IPS DF 6.9 (cell line): ENCODE data around the gene ROBO4.

Experiments used
- DNase-seq: peaks from one replicate; pipeline ENCODE4 v3.0.0-alpha.2; 2013; ENCODE audit warnings: low read depth, low spot score
- H3K27ac ChIP-seq: one replicate; pipeline ENCODE4 v1.5.1; 2013; ENCODE audit warnings: low read length, control low read depth
- H3K27me3 ChIP-seq: 2 replicates; pipeline ENCODE4 v1.6.1; 2013; ENCODE audit warnings: mild to moderate bottlenecking, low read length; ENCODE audit not compliant: control insufficient read depth, insufficient read depth
- H3K36me3 ChIP-seq: 2 replicates; pipeline ENCODE4 v1.6.1; 2013; ENCODE audit warnings: low read length; ENCODE audit not compliant: control insufficient read depth, insufficient read depth
- H3K4me1 ChIP-seq: 2 replicates; pipeline ENCODE4 v1.6.1; 2013; ENCODE audit warnings: low read length; ENCODE audit not compliant: control insufficient read depth, insufficient read depth
- H3K4me3 ChIP-seq: 2 replicates; pipeline ENCODE4 v1.5.1; 2013; ENCODE audit warnings: mild to moderate bottlenecking, low read length
- H3K9me3 ChIP-seq: 2 replicates; pipeline ENCODE4 v1.6.1; 2013; ENCODE audit warnings: low read length, inconsistent platforms; ENCODE audit not compliant: control insufficient read depth, insufficient read depth
- WGBS: extraction: QIAGEN DNeasy Blood & Tissue Kit; methylation state at CpG from one replicate; pipeline ENCODE4 v1.1.7; 2013; ENCODE audit warnings: mixed read lengths, missing lambda C conversion rate; ENCODE audit not compliant: insufficient read length, insufficient coverage; 5-methylcytosine and 5-hydroxymethylcytosine counted together

Gene ROBO4

DNA sequence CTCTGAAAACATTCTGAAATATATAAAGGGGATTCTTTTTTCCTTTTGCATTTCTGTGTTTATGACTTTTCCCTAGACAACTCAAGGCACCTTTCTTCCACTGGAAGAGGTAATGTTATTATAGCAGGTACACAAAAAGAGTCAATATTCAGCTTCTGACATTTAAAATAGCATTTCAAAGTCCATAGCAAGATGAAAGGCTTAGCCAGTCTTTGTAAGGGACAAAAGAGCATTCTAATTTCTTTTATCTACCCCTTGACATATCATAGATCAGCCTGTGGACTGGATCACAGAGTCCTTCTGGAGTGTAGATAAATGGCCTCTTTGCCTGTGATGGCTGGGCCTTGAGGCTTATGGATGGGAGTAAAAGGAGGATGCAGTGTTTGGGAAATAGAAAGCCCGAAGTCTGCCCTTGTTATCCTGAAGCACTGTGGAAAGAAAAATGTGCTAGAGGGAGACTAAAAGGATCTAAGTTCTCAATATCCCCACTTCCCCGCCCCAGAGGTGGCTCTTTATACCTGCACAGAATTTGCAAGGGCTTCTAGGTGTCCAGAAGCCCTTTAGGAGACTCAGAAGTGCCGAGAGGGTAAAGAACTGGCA lies 39.8 kb upstream of the ROBO4 start:
- Histone ChIP-seq H3K36me3 (no peaks in the 10 kb centered on the region), H3K27me3 (no peaks in the 10 kb centered on the region), H3K27ac (no peak overlapping the region), H3K4me3 (no peak overlapping the region), H3K9me3 (no peaks in the 10 kb centered on the region), H3K4me1 (no peaks in the 10 kb centered on the region)
- no peak for DNase-seq
- no CpG with 5 or more reads among the region's 3 CpGs for WGBS

DNA sequence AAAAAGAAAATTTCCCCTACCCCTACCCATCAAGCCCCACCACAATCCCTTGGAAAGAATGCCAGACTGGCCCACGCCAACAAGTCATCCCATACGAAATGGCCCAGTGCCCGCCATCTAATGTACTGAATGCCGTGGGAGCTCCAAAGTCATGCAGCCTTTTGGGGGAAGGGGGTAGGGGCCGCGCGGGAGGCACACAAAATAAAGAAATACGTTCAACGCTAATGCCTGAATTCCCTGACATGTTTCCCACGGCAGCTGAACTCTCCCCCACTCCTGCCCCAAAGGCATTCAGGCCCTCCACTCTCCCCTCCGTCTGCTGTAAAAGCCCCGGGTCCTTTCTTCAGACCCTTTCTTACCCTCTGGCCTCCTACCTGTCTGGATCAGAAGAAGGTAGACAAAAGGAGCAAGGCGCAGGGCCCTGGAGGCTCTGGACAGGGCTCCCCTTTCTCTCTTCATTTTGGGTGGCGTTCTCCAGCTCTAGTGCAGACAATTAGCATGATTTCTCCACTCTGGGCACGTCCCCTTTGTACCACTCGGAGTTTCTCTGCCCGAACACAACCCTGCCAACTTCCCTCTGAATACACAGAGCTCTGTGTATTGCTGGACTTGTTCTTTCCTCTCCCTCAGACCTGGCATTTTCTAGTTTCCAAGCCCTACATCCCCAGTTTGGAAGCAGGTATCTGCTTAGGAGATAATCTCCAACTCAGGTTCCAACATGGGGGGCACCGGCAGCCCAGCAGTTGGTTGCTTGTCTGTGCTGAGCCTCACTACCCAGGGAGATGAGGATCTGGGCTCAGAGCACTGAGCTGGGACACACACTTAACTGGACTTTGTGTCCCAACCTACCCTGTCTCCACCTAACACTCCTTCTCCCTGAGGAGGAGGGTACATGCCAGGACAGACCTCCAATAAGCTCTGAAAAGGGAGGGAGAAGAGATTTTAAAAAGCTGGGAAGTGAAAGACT lies 38.2 kb upstream of the ROBO4 start, which contains the start of gene HEPACAM:
Gene HEPACAM (minus strand): TSS at position 500 of the 967 bp plus-strand sequence. CDS start 41 bp downstream, at position 459.
- H3K27me3 ChIP-seq = no peaks in the 10 kb centered on the region
- no peak within 1 kb of the TSS for H3K27ac ChIP-seq
- H3K9me3 ChIP-seq = no peaks in the 10 kb centered on the region
- H3K4me3 ChIP-seq = no peak within 1 kb of the TSS
- H3K4me1 ChIP-seq = no peaks in the 10 kb centered on the region
- DNase-seq = no peak
- H3K36me3 ChIP-seq = no peaks in the 10 kb centered on the region
- WGBS = no CpG with 5 or more reads among the region's 18 CpGs

DNA sequence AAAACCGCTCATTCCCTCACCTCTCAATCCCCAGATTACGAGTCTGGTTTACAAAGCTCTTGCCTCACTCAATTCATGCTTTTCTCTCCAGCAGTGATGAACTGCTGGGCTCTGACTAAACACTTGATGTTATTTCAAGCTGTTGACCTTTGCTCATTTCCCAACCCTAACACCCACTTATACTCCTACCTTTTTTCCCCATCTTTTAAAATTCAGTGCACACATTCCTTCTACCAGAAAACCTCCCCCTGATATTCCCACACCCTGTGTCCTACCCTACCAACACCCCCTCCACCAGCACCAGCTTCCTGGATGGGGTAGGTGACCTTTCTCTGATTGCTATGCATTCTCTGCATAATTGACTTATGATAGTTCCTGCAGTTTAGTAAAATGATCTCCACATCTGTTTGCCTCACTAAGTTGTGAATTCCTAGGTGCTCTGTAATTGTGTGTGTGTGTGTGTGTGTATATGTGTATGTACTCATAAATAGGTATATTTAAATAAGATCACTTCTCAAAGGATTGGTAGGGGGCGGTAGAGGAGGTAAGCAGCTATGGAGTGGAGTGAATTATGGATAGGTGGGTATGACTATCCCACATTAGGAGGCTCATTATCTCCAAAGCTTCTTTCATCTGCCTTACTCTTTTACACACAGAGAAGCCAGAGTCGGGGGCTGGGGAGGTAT lies 37.3 kb upstream of the ROBO4 start:
- no peak for DNase-seq
- no peak overlapping the region for H3K27ac ChIP-seq
- H3K27me3 ChIP-seq = no peaks in the 10 kb centered on the region
- H3K4me3 ChIP-seq = no peak overlapping the region
- H3K9me3 ChIP-seq = no peaks in the 10 kb centered on the region
- no peaks in the 10 kb centered on the region for H3K36me3 ChIP-seq
- no CpG with 5 or more reads among the region's 4 CpGs for WGBS
- H3K4me1 ChIP-seq = no peaks in the 10 kb centered on the region

DNA sequence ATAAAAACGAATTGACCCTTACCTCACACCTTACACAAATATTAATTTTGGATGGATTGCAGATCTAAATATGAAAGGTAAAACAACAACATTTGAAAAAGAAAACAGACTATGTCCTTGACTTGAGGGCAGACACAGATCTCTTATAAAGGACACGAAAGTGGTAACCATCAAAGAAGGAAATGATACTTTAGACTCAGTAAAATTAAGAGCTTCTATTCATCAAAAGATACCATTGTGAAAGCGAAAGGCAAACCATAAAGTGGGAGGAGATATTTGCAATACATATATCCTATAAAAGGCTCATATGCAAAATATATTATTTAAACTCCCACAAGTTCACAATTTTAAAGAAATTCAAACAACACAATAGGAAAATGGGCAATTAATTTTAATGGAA lies 33.1 kb upstream of the ROBO4 start:
- Histone ChIP-seq H3K27me3 (no peaks in the 10 kb centered on the region), H3K36me3 (no peaks in the 10 kb centered on the region), H3K27ac (no peak overlapping the region), H3K4me3 (no peak overlapping the region), H3K4me1 (no peaks in the 10 kb centered on the region), H3K9me3 (no peaks in the 10 kb centered on the region)
- WGBS = no CpG with 5 or more reads among the region's 3 CpGs
- no peak for DNase-seq

DNA sequence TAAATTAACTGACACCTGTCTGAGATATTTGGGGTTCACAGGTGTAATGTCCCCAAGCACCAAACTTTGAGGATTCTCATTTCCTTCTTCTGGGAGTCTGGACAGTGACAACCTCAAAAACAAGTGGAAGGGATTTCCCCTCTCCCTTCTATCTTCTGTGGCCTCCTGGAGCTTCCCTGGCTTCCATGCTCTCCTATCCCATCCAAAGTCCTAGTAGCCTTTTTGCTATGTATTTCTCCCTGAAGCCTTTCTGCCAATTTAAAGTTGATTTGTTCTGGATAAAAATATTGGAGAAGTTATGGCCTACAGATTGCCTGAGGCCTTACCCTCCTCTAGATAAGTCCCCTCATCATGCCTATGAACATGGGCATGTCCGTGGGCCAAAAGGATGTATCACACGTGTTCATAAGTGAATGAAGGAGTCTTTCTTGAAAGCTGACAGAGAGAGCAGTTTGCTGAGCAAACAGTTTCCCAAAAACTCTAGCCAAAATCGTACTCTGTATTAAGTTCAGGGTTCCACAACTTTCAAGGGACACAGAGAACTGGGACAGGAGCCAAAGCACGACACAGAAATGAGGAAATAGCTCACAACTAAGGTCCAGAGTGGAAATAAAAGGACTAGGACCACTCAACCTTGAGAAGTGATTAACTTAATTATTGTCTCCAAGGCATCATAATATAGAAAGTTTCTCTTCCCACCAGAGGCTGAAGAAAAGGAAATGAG lies 31.4 kb upstream of the ROBO4 start:
- no peak overlapping the region for H3K4me3 ChIP-seq
- H3K36me3 ChIP-seq = no peaks in the 10 kb centered on the region
- WGBS = no CpG with 5 or more reads among the region's 4 CpGs
- DNase-seq = no peak
- no peaks in the 10 kb centered on the region for H3K27me3 ChIP-seq
- H3K9me3 ChIP-seq = no peaks in the 10 kb centered on the region
- H3K4me1 ChIP-seq = no peaks in the 10 kb centered on the region
- no peak overlapping the region for H3K27ac ChIP-seq

- Histone ChIP-seq H3K36me3 (no peaks in the 10 kb centered on the region), H3K4me3 (no peak overlapping the region), H3K4me1 (no peaks in the 10 kb centered on the region), H3K27me3 (peaks cover 10% of the 10 kb centered on the region; the same call in 1 of the 2 replicates), H3K9me3 (no peaks in the 10 kb centered on the region), H3K27ac (no peak overlapping the region)
- DNase-seq = no peak
These were observed 25.6 kb upstream of the ROBO4 start for GRCh38 chr11:124923296-124923695.

- H3K27ac ChIP-seq = no peak overlapping the region
- peaks cover 10% of the 10 kb centered on the region; the same call in 1 of the 2 replicates for H3K27me3 ChIP-seq
- DNase-seq = no peak
- no peaks in the 10 kb centered on the region for H3K4me1 ChIP-seq
- H3K4me3 ChIP-seq = no peak overlapping the region
- WGBS = no CpG with 5 or more reads among the region's 4 CpGs
- no peaks in the 10 kb centered on the region for H3K9me3 ChIP-seq
- H3K36me3 ChIP-seq = no peaks in the 10 kb centered on the region
These were observed 25.2 kb upstream of the ROBO4 start for GRCh38 chr11:124922831-124923230.

DNA sequence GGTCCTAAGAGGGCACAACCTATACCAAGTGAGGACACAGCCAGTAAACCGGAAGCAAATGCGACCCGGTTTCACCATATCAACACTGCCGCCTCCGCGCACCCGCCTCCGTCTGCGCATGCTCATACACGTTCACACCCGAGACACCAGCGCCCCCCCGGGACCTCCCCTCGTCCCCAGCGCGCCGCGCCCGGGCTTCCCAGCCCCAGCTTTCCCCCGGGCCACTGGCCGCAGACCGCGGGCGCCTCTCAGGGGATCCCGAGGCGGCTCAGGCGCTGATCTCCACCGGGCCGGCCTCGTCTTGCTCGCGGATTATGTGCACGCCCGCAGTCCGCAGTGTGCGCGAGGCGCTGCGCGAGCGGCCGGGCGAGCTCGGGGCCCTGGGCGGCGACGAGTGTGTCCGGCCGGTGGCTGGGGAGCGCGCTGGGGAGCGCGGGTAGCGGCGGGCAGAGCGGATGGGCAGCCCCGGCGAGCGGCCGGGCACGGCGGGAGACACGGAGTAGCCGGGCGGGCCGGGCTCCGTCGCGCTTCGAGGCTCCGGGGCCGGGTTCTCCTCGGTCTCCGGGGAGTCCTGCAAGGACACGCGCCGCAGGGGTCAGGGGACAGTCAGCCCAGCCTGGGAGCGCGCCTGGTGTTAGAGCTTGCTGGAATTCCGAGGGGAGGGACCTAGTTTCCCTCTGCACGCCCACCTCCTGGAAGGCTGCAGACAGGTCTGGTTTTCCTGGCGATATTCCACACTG lies 23.4 kb upstream of the ROBO4 start:
- no peaks in the 10 kb centered on the region for H3K36me3 ChIP-seq
- peaks cover 10% of the 10 kb centered on the region; the same call in 1 of the 2 replicates for H3K27me3 ChIP-seq
- H3K4me1 ChIP-seq = no peaks in the 10 kb centered on the region
- H3K9me3 ChIP-seq = no peaks in the 10 kb centered on the region
- DNase-seq = peak; percentile 47
- WGBS = no CpG with 5 or more reads among the region's 82 CpGs
- H3K27ac ChIP-seq = no peak overlapping the region
- peak overlapping the region; percentile 35; the same call in 1 of the 2 replicates for H3K4me3 ChIP-seq

DNA sequence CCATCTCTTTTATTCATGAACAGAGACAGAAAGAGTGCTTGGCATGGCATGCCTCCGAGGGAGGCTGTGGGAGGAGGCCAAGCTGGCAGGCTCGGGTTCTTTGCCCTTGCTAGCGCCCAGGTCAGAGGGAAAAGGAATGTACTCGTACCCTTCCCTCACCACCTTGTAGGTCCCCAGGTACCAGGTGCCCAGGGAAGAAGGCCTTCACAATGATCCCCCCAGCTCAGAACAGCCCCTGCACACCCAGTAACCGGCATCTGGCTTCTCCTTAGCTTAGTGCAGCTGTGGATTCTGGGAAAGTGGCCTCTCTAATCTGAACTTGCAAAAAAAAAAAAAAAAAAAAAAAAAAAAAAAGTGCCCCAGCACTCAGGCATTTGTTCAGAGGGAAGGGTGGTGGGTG lies 22.7 kb upstream of the ROBO4 start:
- peaks cover 10% of the 10 kb centered on the region; the same call in 1 of the 2 replicates for H3K27me3 ChIP-seq
- H3K4me1 ChIP-seq = no peaks in the 10 kb centered on the region
- no peak for DNase-seq
- no peak overlapping the region for H3K4me3 ChIP-seq
- no peaks in the 10 kb centered on the region for H3K36me3 ChIP-seq
- WGBS = no CpG with 5 or more reads among the region's 5 CpGs
- H3K27ac ChIP-seq = no peak overlapping the region
- no peaks in the 10 kb centered on the region for H3K9me3 ChIP-seq
